ENCODE data around the gene ZNF385A.

- TF ChIP-seq CTCF (IDR thresholded peaks at IDR 0.05) = no peak
- no peak for TF ChIP-seq POLR2A (IDR thresholded peaks at IDR 0.05)
Observed at GRCh38 chr12:54356951-54357356, 27.6 kb downstream of the ZNF385A start.

Measured in thyroid gland (tissue), 4 donors.